ENCODE data around the gene TMLHE. TPM values are rescaled to one million over a fixed set of nuclear protein-coding genes. Genes with fewer than 3 reads are reported as not detected.
"Not testable (repeated sequence)": the region's sequence is repeated elsewhere in the genome, so short reads cannot be mapped to it uniquely, and the experiment has no call there.

Gene TMLHE
- total RNA-seq, result 1 to 10 TPM; 5.1 to 9.3 TPM

DNA sequence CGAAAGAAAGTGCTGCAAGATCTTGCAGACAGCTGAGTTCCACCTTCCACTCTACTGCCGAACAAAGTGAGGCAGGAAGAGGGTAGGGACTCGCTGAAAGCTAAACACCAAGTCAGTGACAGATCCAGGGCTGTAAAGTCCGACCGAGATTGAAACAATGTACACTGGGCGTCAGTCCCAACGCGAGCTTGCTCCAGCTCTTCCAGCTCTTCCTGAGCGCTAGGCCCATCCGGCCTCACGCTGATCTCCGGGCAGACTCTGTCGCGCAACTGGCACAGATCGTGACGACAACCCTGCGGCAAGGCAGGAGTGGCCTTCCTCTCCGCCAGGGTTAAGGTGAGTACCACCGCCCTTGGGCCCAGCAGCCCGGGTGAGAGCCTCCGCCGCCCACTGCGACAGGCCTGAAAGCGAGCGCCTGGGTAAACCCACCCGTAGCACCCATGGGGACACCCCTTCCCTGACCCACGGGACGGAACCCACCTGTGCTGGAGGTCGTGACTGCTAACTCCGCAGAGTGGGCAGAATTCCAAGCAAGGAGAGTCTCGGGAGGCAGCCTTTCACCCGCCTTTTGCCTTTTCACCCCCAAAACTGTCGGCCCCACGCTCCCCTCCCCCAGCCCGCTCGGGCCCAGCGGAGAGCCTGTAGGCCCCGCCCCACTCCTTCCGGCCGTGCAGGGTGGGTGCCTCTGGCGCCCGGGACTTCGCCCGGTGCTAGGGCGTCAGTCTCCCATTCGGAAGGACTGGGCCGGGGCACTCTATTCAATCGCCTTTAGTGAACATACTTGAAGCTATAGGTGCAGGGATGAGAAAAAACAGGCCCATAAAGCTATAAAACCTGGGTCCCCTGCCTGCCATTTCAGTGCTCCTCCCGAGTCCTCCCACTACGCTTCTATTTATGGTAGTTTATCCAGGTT lies at the start of gene TMLHE, which contains the start of gene SPRY3:
TSS of gene TMLHE (minus strand) at position 641 of the 913 bp plus-strand sequence. CDS start 67,676 bp downstream, outside the sequence.
TSS of gene SPRY3 (plus strand) at position 275 of the 913 bp plus-strand sequence.
- no peak for TF ChIP-seq POLR2A (IDR thresholded peaks at IDR 0.05)
- TF ChIP-seq POLR2AphosphoS5 (IDR thresholded peaks at IDR 0.05), result no peak
- TF ChIP-seq CTCF (IDR thresholded peaks at IDR 0.05), result no peak
- H3K4me3 ChIP-seq, result peak within 1 kb of the TSS; percentile 48
- peak; percentile 32 for DNase-seq (ENCODE audit: low spot score)
- H3K27me3 ChIP-seq (replicated peaks; ENCODE audit: insufficient read depth), result no peaks in the 10 kb centered on the region
- intact Hi-C loops (cut with DNase I), result no loop called here
- peak within 1 kb of the TSS; percentile 71 to 76 for H3K27ac ChIP-seq
- H3K9me3 ChIP-seq, result no peaks in the 10 kb centered on the region
- WGBS, result 0% methylated on average over 30 of the region's 50 CpGs
- H3K4me1 ChIP-seq (replicated peaks), result no peaks in the 10 kb centered on the region
- no peaks in the 10 kb centered on the region for H3K36me3 ChIP-seq

GRCh38 chrX:155662282-155662681 lies 49.5 kb upstream of the TMLHE start:
- no peaks in the 10 kb centered on the region for H3K9me3 ChIP-seq
- no peaks in the 10 kb centered on the region for H3K27me3 ChIP-seq (replicated peaks; ENCODE audit: insufficient read depth)
- TF ChIP-seq POLR2AphosphoS5 (IDR thresholded peaks at IDR 0.05), result no peak
- no peak for TF ChIP-seq CTCF (IDR thresholded peaks at IDR 0.05)
- TF ChIP-seq POLR2A (IDR thresholded peaks at IDR 0.05), result no peak
- no peaks in the 10 kb centered on the region for H3K36me3 ChIP-seq
- DNase-seq (ENCODE audit: low spot score), result peak; percentile 3
- WGBS, result 77% methylated on average over 2 of the region's 2 CpGs
- no peak overlapping the region for H3K27ac ChIP-seq
- intact Hi-C loops (cut with DNase I), result no loop called here
- no peaks in the 10 kb centered on the region for H3K4me1 ChIP-seq (replicated peaks)
- H3K4me3 ChIP-seq, result no peak overlapping the region

- DNase-seq (ENCODE audit: low spot score), result no peak
- Histone ChIP-seq H3K27ac (no peak overlapping the region), H3K4me3 (no peak overlapping the region), H3K9me3 (no peaks in the 10 kb centered on the region), H3K36me3 (no peaks in the 10 kb centered on the region), H3K4me1 (replicated peaks) (no peaks in the 10 kb centered on the region), H3K27me3 (replicated peaks; ENCODE audit: insufficient read depth) (no peaks in the 10 kb centered on the region)
- TF ChIP-seq POLR2A (IDR thresholded peaks at IDR 0.05), result no peak
- no peak for TF ChIP-seq CTCF (IDR thresholded peaks at IDR 0.05)
- no peak for TF ChIP-seq POLR2AphosphoS5 (IDR thresholded peaks at IDR 0.05)
- WGBS, result 94% methylated on average over 2 of the region's 2 CpGs
- intact Hi-C loops (cut with DNase I), result no loop called here
Observed at GRCh38 chrX:155645180-155645579, 32.4 kb upstream of the TMLHE start.

DNA sequence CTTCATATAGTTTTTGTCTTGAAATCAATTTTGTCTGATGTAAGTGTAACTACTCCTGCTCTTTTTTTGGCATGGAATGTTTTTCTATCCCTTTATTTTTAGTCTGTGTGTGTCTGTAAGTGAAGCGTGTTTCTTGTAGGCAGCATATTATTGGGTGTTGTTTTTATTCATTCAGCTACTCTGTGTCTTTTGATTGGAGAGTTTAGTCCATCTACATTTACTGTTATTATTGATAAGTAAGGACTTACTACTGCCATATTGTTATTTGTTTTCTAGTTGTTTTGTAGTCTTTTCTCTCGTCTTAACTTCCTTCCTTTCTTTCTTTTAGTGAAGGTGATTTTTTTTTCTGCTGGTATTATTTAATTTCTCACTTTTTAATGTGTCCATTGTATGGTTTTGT lies 30.5 kb upstream of the TMLHE start:
- TF ChIP-seq POLR2AphosphoS5 (IDR thresholded peaks at IDR 0.05) (no peak), POLR2A (IDR thresholded peaks at IDR 0.05) (no peak), CTCF (IDR thresholded peaks at IDR 0.05) (no peak)
- intact Hi-C loops (cut with DNase I), result no loop called here
- Histone ChIP-seq H3K27me3 (replicated peaks; ENCODE audit: insufficient read depth) (no peaks in the 10 kb centered on the region), H3K4me1 (replicated peaks) (no peaks in the 10 kb centered on the region), H3K27ac (no peak overlapping the region), H3K9me3 (no peaks in the 10 kb centered on the region), H3K36me3 (no peaks in the 10 kb centered on the region), H3K4me3 (no peak overlapping the region)
- no peak for DNase-seq (ENCODE audit: low spot score)
- WGBS, result 92% methylated on average over 2 of the region's 2 CpGs

GRCh38 chrX:155641371-155641770 lies 28.6 kb upstream of the TMLHE start:
- H3K36me3 ChIP-seq; H3K4me3 ChIP-seq; H3K9me3 ChIP-seq; H3K4me1 ChIP-seq (replicated peaks); H3K27ac ChIP-seq; H3K27me3 ChIP-seq (replicated peaks; ENCODE audit: insufficient read depth); DNase-seq (ENCODE audit: low spot score); intact Hi-C loops (cut with DNase I): not testable (repeated sequence)
- 41% methylated on average over 14 of the region's 14 CpGs for WGBS
